ENCODE results near the gene MYBPHL. TPM values are rescaled to one million over a fixed set of nuclear protein-coding genes. Genes with fewer than 3 reads are reported as not detected.
"Not testable (repeated sequence)": the region's sequence is repeated elsewhere in the genome, so short reads cannot be mapped to it uniquely, and the experiment has no call there.

The MYBPHL gene
- total RNA-seq, 4 donors from 2014 or later: not detected

DNA sequence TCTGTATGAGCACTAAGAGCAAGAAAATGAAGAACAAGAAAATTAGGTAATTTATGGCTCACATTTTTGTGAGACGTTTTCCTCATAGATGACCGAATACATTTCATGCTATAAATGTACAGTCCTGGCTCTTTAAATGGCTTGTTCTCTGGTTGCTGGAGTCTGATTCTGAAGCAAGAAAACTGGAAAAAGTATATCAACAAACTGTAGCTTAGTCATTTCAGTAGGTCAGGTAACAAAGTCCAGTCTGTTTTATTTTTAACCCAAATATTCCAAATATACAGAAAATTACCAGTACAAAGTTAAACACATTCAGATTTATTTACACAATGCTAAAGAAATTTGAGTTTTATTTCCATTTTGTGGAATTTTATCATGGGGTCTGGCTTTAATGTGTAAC lies 2.5 kb upstream of the MYBPHL start:
- DNase-seq (ENCODE audit: low spot score in 2 of 2): no peak
- Histone ChIP-seq H3K4me3 (no peak overlapping the region), H3K9me3 (no peaks in the 10 kb centered on the region), H3K4me1 (peaks cover 0 to 33% (median 22%) of the 10 kb centered on the region in 4 donors), H3K27ac (no peak overlapping the region), H3K27me3 (no peaks in the 10 kb centered on the region), H3K36me3 (peaks cover 0 to 52% (median 0%) of the 10 kb centered on the region in 3 donors)
- WGBS, 2 donors: 44 to 57% methylated on average over 2 of the region's 2 CpGs
- no peak for TF ChIP-seq POLR2A (IDR thresholded peaks at IDR 0.05)
- TF ChIP-seq EP300 (IDR thresholded peaks at IDR 0.05): no peak
- TF ChIP-seq, protein P1, sequence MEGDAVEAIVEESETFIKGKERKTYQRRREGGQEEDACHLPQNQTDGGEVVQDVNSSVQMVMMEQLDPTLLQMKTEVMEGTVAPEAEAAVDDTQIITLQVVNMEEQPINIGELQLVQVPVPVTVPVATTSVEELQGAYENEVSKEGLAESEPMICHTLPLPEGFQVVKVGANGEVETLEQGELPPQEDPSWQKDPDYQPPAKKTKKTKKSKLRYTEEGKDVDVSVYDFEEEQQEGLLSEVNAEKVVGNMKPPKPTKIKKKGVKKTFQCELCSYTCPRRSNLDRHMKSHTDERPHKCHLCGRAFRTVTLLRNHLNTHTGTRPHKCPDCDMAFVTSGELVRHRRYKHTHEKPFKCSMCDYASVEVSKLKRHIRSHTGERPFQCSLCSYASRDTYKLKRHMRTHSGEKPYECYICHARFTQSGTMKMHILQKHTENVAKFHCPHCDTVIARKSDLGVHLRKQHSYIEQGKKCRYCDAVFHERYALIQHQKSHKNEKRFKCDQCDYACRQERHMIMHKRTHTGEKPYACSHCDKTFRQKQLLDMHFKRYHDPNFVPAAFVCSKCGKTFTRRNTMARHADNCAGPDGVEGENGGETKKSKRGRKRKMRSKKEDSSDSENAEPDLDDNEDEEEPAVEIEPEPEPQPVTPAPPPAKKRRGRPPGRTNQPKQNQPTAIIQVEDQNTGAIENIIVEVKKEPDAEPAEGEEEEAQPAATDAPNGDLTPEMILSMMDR (IDR thresholded peaks at IDR 0.05): no peak

DNA sequence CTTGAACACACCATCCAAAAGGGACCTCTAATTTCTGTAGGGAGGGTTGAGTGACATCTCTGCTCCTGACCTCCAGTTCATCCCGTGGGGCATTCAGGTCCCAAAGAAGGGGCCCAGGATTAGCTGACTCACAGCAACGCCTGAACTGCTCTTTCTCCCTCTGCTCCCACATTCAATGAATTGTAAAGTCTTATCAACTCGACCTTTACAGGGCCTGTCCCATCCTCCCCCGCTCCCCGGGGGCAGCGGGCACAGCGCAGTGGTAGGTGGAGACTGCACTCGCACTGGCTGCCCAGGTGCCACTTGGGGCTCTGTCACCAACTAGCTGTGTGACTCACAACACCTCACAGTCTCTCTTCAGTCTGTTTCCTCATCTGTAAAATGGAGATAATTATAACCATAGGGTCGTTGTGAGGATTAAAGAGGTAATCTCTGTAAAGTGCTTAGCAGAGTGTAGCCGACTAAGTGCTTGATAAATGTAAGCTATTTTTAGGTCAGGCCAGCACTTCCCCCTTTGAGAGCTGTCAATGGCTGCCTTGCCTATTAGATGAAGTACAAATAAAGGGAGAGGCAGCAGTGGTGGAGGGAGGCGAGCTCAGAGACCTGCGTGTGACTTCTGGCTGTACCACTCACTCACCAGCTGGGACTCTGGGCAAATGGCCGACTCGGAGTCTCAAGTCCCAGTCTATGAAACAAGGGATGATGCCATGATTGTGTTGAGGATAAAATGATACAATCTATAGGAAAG lies 637 bp upstream of the MYBPHL start:
- TF ChIP-seq POLR2A (IDR thresholded peaks at IDR 0.05): no peak
- no peak for TF ChIP-seq EP300 (IDR thresholded peaks at IDR 0.05)
- TF ChIP-seq, protein P1 (IDR thresholded peaks at IDR 0.05): no peak
- H3K27me3 ChIP-seq: no peaks in the 10 kb centered on the region
- DNase-seq (ENCODE audit: low spot score in 2 of 2): no peak
- peak overlapping the region; percentile 2 to 89 (median 55) for H3K27ac ChIP-seq
- H3K4me3 ChIP-seq: no peak overlapping the region
- peaks cover 0 to 34% (median 0%) of the 10 kb centered on the region in 3 donors for H3K36me3 ChIP-seq
- peaks cover 0 to 41% (median 24%) of the 10 kb centered on the region in 4 donors for H3K4me1 ChIP-seq
- no peaks in the 10 kb centered on the region for H3K9me3 ChIP-seq
- 55 to 58% methylated on average over 14 of the region's 14 CpGs for whole genome bisulfite sequencing, 2 donors

DNA sequence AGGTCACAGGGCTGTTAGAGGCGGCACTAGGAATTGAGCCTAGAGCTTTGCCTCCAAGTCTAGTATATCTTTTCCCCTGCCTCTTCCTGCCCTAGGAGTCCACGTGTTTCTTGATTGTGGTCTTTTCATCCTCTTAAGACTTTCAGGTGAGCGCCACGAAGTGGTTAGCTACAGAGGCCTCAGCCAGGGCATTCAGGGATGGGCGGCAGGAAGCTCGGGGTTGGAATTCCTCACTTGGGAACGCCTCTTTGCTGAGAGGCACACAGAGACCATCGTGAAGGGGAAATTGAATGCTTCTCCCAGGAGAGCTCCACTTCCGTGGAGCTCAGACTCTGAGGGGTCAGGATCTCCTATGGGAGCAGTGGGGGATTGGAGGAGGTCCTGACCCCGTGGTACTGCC lies 820 bp downstream of the MYBPHL start:
- peaks cover 0 to 20% (median 0%) of the 10 kb centered on the region in 3 donors for H3K36me3 ChIP-seq
- 40 to 45% methylated on average over 10 of the region's 10 CpGs for WGBS, 2 donors
- peak overlapping the region; percentile 2 to 89 (median 74) for H3K27ac ChIP-seq
- not testable (repeated sequence) for H3K9me3 ChIP-seq; DNase-seq (ENCODE audit: low spot score in 2 of 2); H3K27me3 ChIP-seq; H3K4me3 ChIP-seq
- H3K4me1 ChIP-seq: peaks cover 0 to 41% (median 24%) of the 10 kb centered on the region in 4 donors

DNA sequence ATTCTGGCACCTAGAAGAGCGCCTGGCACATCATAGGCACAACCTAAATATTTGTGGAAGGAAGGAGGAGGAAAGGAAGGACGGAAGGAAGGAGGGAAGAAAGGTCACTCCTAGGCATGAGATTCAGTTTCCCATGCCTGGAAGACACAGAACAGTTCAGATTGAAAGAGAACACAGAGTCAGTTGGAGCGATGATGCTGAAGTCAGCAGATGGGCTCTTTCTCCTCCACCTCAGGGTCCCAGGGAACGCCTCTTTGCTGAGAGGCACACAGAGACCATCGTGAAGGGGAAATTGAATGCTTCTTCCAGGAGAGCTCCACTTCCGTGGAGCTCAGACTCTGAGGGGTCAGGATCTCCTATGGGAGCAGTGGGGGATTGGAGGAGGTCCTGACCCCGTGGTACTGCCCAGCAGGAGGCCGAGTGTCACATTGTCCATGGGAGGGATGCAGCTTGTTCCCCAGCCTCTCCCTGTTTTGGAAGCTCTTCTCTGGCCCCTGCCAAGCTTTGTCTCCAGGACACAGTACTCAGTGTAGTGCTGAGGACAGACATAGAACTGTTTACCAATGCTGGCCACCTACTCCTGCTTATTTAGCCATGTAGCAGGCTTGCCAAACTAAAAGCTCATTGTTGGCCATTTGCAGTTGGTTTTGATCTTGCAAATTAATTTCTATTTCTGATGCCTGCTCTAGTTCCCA lies 2.4 kb downstream of the MYBPHL start:
- Histone ChIP-seq H3K36me3 (peaks cover 0 to 6% (median 0%) of the 10 kb centered on the region in 3 donors), H3K27ac (peak overlapping the region; percentile 49 to 89 (median 74)), H3K27me3 (no peaks in the 10 kb centered on the region), H3K4me3 (no peak overlapping the region), H3K9me3 (no peaks in the 10 kb centered on the region), H3K4me1 (peaks cover 0 to 55% (median 36%) of the 10 kb centered on the region in 4 donors)
- TF ChIP-seq POLR2A (IDR thresholded peaks at IDR 0.05) (peak in 1 of 2 donors; percentile 20), EP300 (IDR thresholded peaks at IDR 0.05) (peak in 1 of 2 donors; percentile 78)
- TF ChIP-seq, protein P1 (IDR thresholded peaks at IDR 0.05): peak in 1 of 5 experiments; percentile 20
- WGBS, 2 donors: 38 to 46% methylated on average over 7 to 8 of the region's 8 CpGs
- peak; percentile 36 for DNase-seq (ENCODE audit: low spot score in 2 of 2)

DNA sequence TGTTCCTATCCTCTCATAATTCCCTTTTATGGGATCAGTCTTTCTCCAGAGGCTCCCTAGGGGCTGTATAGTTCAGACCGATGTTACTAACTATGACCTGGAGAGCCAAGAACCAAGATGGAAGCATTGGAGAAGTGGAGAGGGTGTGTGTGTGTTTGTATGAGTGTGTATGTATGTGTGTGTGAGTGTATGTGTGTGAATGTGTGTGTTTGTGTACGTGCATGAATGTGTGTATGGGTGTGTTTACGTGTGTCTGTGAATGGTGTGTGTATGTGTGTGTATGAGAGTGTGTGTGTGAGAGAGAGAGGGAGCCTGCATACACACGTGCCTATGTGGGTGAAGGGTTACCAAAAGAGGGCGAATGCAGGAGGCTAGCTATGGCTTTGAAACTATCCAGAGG lies 4.9 kb downstream of the MYBPHL start:
- H3K27ac ChIP-seq: peak overlapping the region in 2 of 4 donors; percentile 18 to 89
- no peak for DNase-seq (ENCODE audit: low spot score in 2 of 2)
- no peaks in the 10 kb centered on the region for H3K9me3 ChIP-seq
- no peaks in the 10 kb centered on the region for H3K27me3 ChIP-seq
- H3K4me3 ChIP-seq: no peak overlapping the region
- TF ChIP-seq, protein P1 (IDR thresholded peaks at IDR 0.05): no peak
- TF ChIP-seq EP300 (IDR thresholded peaks at IDR 0.05) (no peak), POLR2A (IDR thresholded peaks at IDR 0.05) (no peak)
- no peaks in the 10 kb centered on the region for H3K36me3 ChIP-seq
- peaks cover 0 to 68% (median 45%) of the 10 kb centered on the region in 4 donors for H3K4me1 ChIP-seq
- WGBS, 2 donors: 81 to 86% methylated on average over 5 of the region's 5 CpGs
